Naive B cell (primary cell): ENCODE data around the gene PLOD3. TPM values are rescaled to one million over a fixed set of nuclear protein-coding genes. Genes with fewer than 3 reads are reported as not detected.

Experiments used
- ATAC-seq, 2 donors: fragments of 150-1000 bp; cut with Tn5 transposase; 2 replicates each; pipeline ENCODE4 v1.10.0; 2021; ENCODE audit warnings: low read depth in 2 of 2, mild to moderate bottlenecking in 2 of 2, moderate library complexity in 2 of 2
- DNase-seq: peaks from one replicate; pipeline ENCODE4 v3.0.0; 2022
- H3K27ac Mint-ChIP-seq, 6 donors: one replicate each; pipeline ENCODE4 v1.8.0; 2020 to 2022; ENCODE audit warnings: mild to moderate bottlenecking in 6 of 6, mixed read lengths in 6 of 6, moderate library complexity in 5 of 6, inconsistent platforms in 2 of 6
- H3K27me3 Mint-ChIP-seq, 3 donors: one replicate each; pipeline ENCODE4 v1.8.0; 2021 to 2022; ENCODE audit warnings: mixed read lengths in 3 of 3, mild to moderate bottlenecking in 1 of 3
- H3K36me3 Mint-ChIP-seq, 2 donors: one replicate each; pipeline ENCODE4 v1.8.0; 2020 to 2022; ENCODE audit warnings: mixed read lengths in 2 of 2, inconsistent platforms in 1 of 2, mild to moderate bottlenecking in 1 of 2
- H3K4me1 Mint-ChIP-seq, 3 donors: one replicate each; pipeline ENCODE4 v1.8.0; 2020 to 2022; ENCODE audit warnings: mixed read lengths in 3 of 3, inconsistent platforms in 1 of 3, mild to moderate bottlenecking in 1 of 3, moderate library complexity in 1 of 3
- H3K4me3 Mint-ChIP-seq, 8 donors: one replicate each; pipeline ENCODE4 v1.8.0; 2020 to 2022; ENCODE audit warnings: mild to moderate bottlenecking in 8 of 8, mixed read lengths in 8 of 8, moderate library complexity in 8 of 8, inconsistent platforms in 2 of 8
- H3K9me3 Mint-ChIP-seq, 7 donors: one replicate each; pipeline ENCODE4 v1.8.0; 2020 to 2022; ENCODE audit warnings: mixed read lengths in 7 of 7, mild to moderate bottlenecking in 5 of 7, inconsistent platforms in 2 of 7, moderate library complexity in 1 of 7
- polyA plus RNA-seq, 6 donors: library from polyadenylated mRNA; unstranded; fragments of 300-500 nt; fragmentation: Illumina TruSeq; gene quantifications; one replicate each; pipeline ENCODE4 v1.2.3, GENCODE V29; 2021; ENCODE audit warnings: low read depth in 6 of 6

PLOD3 gene
- polyA plus RNA-seq, 6 donors from 2014 or later: 10.2 to 16.5 (median 10.5) TPM

- DNase-seq: no peak
- Mint-ChIP-seq H3K27me3 (peaks cover 56 to 84% (median 79%) of the 10 kb centered on the region in 3 donors), H3K36me3 (peaks cover 0 to 9% of the 10 kb centered on the region in 2 donors), H3K4me1 (peaks cover 8 to 29% (median 28%) of the 10 kb centered on the region in 3 donors), H3K27ac (peak overlapping the region in 1 of 6 donors; percentile 7), H3K4me3 (peak overlapping the region in 7 of 8 donors; percentile 44 to 84 (median 63)), H3K9me3 (peaks cover 0 to 12% (median 1%) of the 10 kb centered on the region in 7 donors)
- peak in 1 of 2 donors; percentile 22 for ATAC-seq
These were observed 38.3 kb downstream of the PLOD3 start for GRCh38 chr7:101179117-101179516.

GRCh38 chr7:101177644-101178043, 39.7 kb downstream of the PLOD3 start:
- no peak for DNase-seq

GRCh38 chr7:101175664-101176063, 41.7 kb downstream of the PLOD3 start:
- H3K27me3 Mint-ChIP-seq: peaks cover 62 to 100% (median 89%) of the 10 kb centered on the region in 3 donors
- H3K9me3 Mint-ChIP-seq: peaks cover 0 to 11% (median 4%) of the 10 kb centered on the region in 7 donors
- peaks cover 27 to 53% (median 43%) of the 10 kb centered on the region in 3 donors for H3K4me1 Mint-ChIP-seq
- peak overlapping the region in 1 of 8 donors; percentile 22 for H3K4me3 Mint-ChIP-seq
- DNase-seq: no peak
- no peak overlapping the region for H3K27ac Mint-ChIP-seq
- ATAC-seq: no peak
- peaks cover 0 to 22% of the 10 kb centered on the region in 2 donors for H3K36me3 Mint-ChIP-seq

More at GRCh38 chr7:101177644-101178043, 39.7 kb downstream of the PLOD3 start:
- H3K27me3 Mint-ChIP-seq: peaks cover 62 to 96% (median 88%) of the 10 kb centered on the region in 3 donors
- no peak overlapping the region for H3K27ac Mint-ChIP-seq
- ATAC-seq: no peak
- H3K4me1 Mint-ChIP-seq: peaks cover 16 to 39% (median 37%) of the 10 kb centered on the region in 3 donors
- H3K9me3 Mint-ChIP-seq: peaks cover 0 to 11% (median 5%) of the 10 kb centered on the region in 7 donors
- peak overlapping the region in 1 of 8 donors; percentile 12 for H3K4me3 Mint-ChIP-seq
- peaks cover 0 to 11% of the 10 kb centered on the region in 2 donors for H3K36me3 Mint-ChIP-seq

- Mint-ChIP-seq H3K27ac (peak overlapping the region in 3 of 6 donors; percentile 44 to 97 (median 62)), H3K9me3 (peaks cover 0 to 11% (median 4%) of the 10 kb centered on the region in 7 donors), H3K4me3 (peak overlapping the region in 7 of 8 donors; percentile 48 to 86 (median 66)), H3K36me3 (peaks cover 0 to 30% of the 10 kb centered on the region in 2 donors), H3K27me3 (peaks cover 70 to 100% (median 89%) of the 10 kb centered on the region in 3 donors), H3K4me1 (peaks cover 36 to 53% (median 50%) of the 10 kb centered on the region in 3 donors)
- DNase-seq (no peak), ATAC-seq (no peak)
These were observed 43.0 kb downstream of the PLOD3 start for GRCh38 chr7:101174322-101174854.

- H3K36me3 Mint-ChIP-seq: peaks cover 0 to 36% of the 10 kb centered on the region in 2 donors
- peak overlapping the region in 3 of 6 donors; percentile 28 to 97 (median 62) for H3K27ac Mint-ChIP-seq
- peak overlapping the region in 7 of 8 donors; percentile 48 to 86 (median 66) for H3K4me3 Mint-ChIP-seq
- peaks cover 0 to 11% (median 4%) of the 10 kb centered on the region in 7 donors for H3K9me3 Mint-ChIP-seq
- ATAC-seq (peak; percentile 22 to 23), DNase-seq (no peak)
- peaks cover 36 to 50% (median 48%) of the 10 kb centered on the region in 3 donors for H3K4me1 Mint-ChIP-seq
- H3K27me3 Mint-ChIP-seq: peaks cover 75 to 100% (median 89%) of the 10 kb centered on the region in 3 donors
These were observed 43.6 kb downstream of the PLOD3 start for GRCh38 chr7:101173752-101174244.

GRCh38 chr7:101172854-101173751, 44.3 kb downstream of the PLOD3 start:
- Mint-ChIP-seq H3K4me3 (peak overlapping the region in 5 of 8 donors; percentile 33 to 81 (median 53)), H3K27ac (peak overlapping the region in 2 of 6 donors; percentile 76 to 89), H3K27me3 (peaks cover 77 to 100% (median 95%) of the 10 kb centered on the region in 3 donors), H3K4me1 (peaks cover 42 to 53% (median 47%) of the 10 kb centered on the region in 3 donors), H3K36me3 (peaks cover 0 to 42% of the 10 kb centered on the region in 2 donors), H3K9me3 (peaks cover 0 to 11% (median 4%) of the 10 kb centered on the region in 7 donors)
- ATAC-seq (no peak), DNase-seq (no peak)

- Mint-ChIP-seq H3K27ac (peak overlapping the region in 4 of 6 donors; percentile 49 to 95 (median 82)), H3K9me3 (peaks cover 0 to 11% (median 4%) of the 10 kb centered on the region in 7 donors), H3K27me3 (peaks cover 77 to 100% (median 95%) of the 10 kb centered on the region in 3 donors), H3K36me3 (peaks cover 0 to 42% of the 10 kb centered on the region in 2 donors), H3K4me3 (peak overlapping the region in 6 of 8 donors; percentile 60 to 81 (median 66)), H3K4me1 (peaks cover 43 to 56% (median 53%) of the 10 kb centered on the region in 3 donors)
- ATAC-seq: peak; percentile 72 to 84
- peak; percentile 59 for DNase-seq
These were observed 45.2 kb downstream of the PLOD3 start for GRCh38 chr7:101172005-101172853.

GRCh38 chr7:101171442-101171837, 45.9 kb downstream of the PLOD3 start:
- Mint-ChIP-seq H3K27ac (peak overlapping the region in 5 of 6 donors; percentile 36 to 95 (median 62)), H3K4me1 (peaks cover 47 to 62% (median 61%) of the 10 kb centered on the region in 3 donors), H3K27me3 (peaks cover 73 to 99% (median 95%) of the 10 kb centered on the region in 3 donors), H3K4me3 (peak overlapping the region in 5 of 8 donors; percentile 32 to 64 (median 60)), H3K36me3 (peaks cover 0 to 42% of the 10 kb centered on the region in 2 donors), H3K9me3 (peaks cover 0 to 11% (median 4%) of the 10 kb centered on the region in 7 donors)
- DNase-seq (no peak), ATAC-seq (no peak)

- H3K36me3 Mint-ChIP-seq: peaks cover 0 to 45% of the 10 kb centered on the region in 2 donors
- peaks cover 70 to 99% (median 95%) of the 10 kb centered on the region in 3 donors for H3K27me3 Mint-ChIP-seq
- peaks cover 0 to 8% (median 5%) of the 10 kb centered on the region in 7 donors for H3K9me3 Mint-ChIP-seq
- ATAC-seq: no peak
- no peak for DNase-seq
- H3K4me1 Mint-ChIP-seq: peaks cover 53 to 67% (median 67%) of the 10 kb centered on the region in 3 donors
- peak overlapping the region in 5 of 6 donors; percentile 36 to 95 (median 62) for H3K27ac Mint-ChIP-seq
- H3K4me3 Mint-ChIP-seq: peak overlapping the region in 5 of 8 donors; percentile 43 to 78 (median 60)
These were observed 46.6 kb downstream of the PLOD3 start for GRCh38 chr7:101170617-101171441.

- Mint-ChIP-seq H3K4me1 (peaks cover 59 to 76% (median 74%) of the 10 kb centered on the region in 3 donors), H3K27ac (peak overlapping the region in 4 of 6 donors; percentile 13 to 79 (median 68))
- peak; percentile 73 for DNase-seq
These were observed 47.4 kb downstream of the PLOD3 start for GRCh38 chr7:101169838-101170551.

More at GRCh38 chr7:101169838-101170551, 47.4 kb downstream of the PLOD3 start:
- peaks cover 0 to 51% of the 10 kb centered on the region in 2 donors for H3K36me3 Mint-ChIP-seq
- peaks cover 0 to 10% (median 7%) of the 10 kb centered on the region in 7 donors for H3K9me3 Mint-ChIP-seq
- H3K4me3 Mint-ChIP-seq: peak overlapping the region in 5 of 8 donors; percentile 28 to 69 (median 60)
- H3K27me3 Mint-ChIP-seq: peaks cover 70 to 99% (median 95%) of the 10 kb centered on the region in 3 donors
- peak; percentile 39 to 52 for ATAC-seq
